Adrenal gland (tissue), 5 donors: Measurements from ENCODE around the gene CEACAM21.

Source experiments
- CTCF ChIP-seq, 6 experiments: fragments of 450-650 bp in 4 of 6; fragments of 200-600 bp in 2 of 6; sonication (generic) in 1 of 6; IDR thresholded peaks; 1 replicate in 5 of 6; 2 replicates in 1 of 6; pipeline versions ENCODE4 v1.5.1 to v1.8.0; 2016 to 2021; ENCODE audit warnings: antibody characterized with exemption in 6 of 6, mild to moderate bottlenecking in 2 of 6, moderate library complexity in 1 of 6
- POLR2A ChIP-seq, 2 donors: fragments of 450-650 bp; IDR thresholded peaks; one replicate each; pipeline ENCODE4 v1.6.1; 2017; ENCODE audit warnings: antibody characterized with exemption in 2 of 2, mild to moderate bottlenecking in 2 of 2, moderate library complexity in 1 of 2
- donor health status: DM: no; HTN: no; CAD: no.

- TF ChIP-seq POLR2A (IDR thresholded peaks at IDR 0.05) (no peak), CTCF (IDR thresholded peaks at IDR 0.05) (no peak)
Measured at GRCh38 chr19:41566001-41566400, 10.0 kb upstream of the CEACAM21 start.
